Mesendoderm (in vitro differentiated cells): ENCODE measurements around the gene TTC33. TPM values are rescaled to one million over a fixed set of nuclear protein-coding genes. Genes with fewer than 3 reads are reported as not detected.

ENCODE experiments used
- DNase-seq: peaks from one replicate; pipeline ENCODE4 v3.0.0; 2013
- H2AK5ac ChIP-seq: 2 replicates; pipeline ENCODE4 v1.6.1; 2013; ENCODE audit warnings: low read length, inconsistent platforms
- H2BK120ac ChIP-seq: 2 replicates; pipeline ENCODE4 v1.6.1; 2013; ENCODE audit warnings: low read depth, mild to moderate bottlenecking, low read length, moderate library complexity, mixed read lengths
- H2BK15ac ChIP-seq: replicated peaks from 2 replicates; pipeline ENCODE4 v1.6.1; 2013; ENCODE audit warnings: low read depth, mild to moderate bottlenecking, moderate library complexity
- H2BK5ac ChIP-seq: 2 replicates; pipeline ENCODE4 v1.6.1; 2013; ENCODE audit warnings: low read length, inconsistent platforms
- H3K18ac ChIP-seq: 2 replicates; pipeline ENCODE4 v1.6.1; 2013; ENCODE audit warnings: mild to moderate bottlenecking, low read length, mixed read lengths
- H3K23ac ChIP-seq: one replicate; pipeline ENCODE4 v1.6.1; 2013; ENCODE audit warnings: low read length
- H3K27ac ChIP-seq: 2 replicates; pipeline ENCODE4 v1.5.1; 2013; ENCODE audit warnings: low read depth, mild to moderate bottlenecking, inconsistent platforms, low read length, moderate library complexity
- H3K27me3 ChIP-seq: 2 replicates; pipeline ENCODE4 v1.6.1; 2013; ENCODE audit warnings: low read length, control low read depth, mild to moderate bottlenecking, inconsistent platforms; ENCODE audit not compliant: insufficient read depth, poor library complexity
- H3K36me3 ChIP-seq: 2 replicates; pipeline ENCODE4 v1.6.1; 2013; ENCODE audit warnings: low read length, inconsistent platforms; ENCODE audit not compliant: control insufficient read depth, insufficient read depth
- H3K4ac ChIP-seq: one replicate; pipeline ENCODE4 v1.6.1; 2013; ENCODE audit warnings: low read depth, mild to moderate bottlenecking, low read length, moderate library complexity
- H3K4me1 ChIP-seq: 2 replicates; pipeline ENCODE4 v1.6.1; 2013; ENCODE audit warnings: low read depth, low read length, inconsistent platforms; ENCODE audit not compliant: control insufficient read depth
- H3K4me2 ChIP-seq: 2 replicates; pipeline ENCODE4 v1.6.1; 2013; ENCODE audit warnings: low read length
- H3K4me3 ChIP-seq: 2 replicates; pipeline ENCODE4 v1.5.1; 2013; ENCODE audit warnings: mild to moderate bottlenecking, low read length
- H3K56ac ChIP-seq: one replicate; pipeline ENCODE4 v1.6.1; 2013; ENCODE audit warnings: low read length
- H3K79me1 ChIP-seq: 2 replicates; pipeline ENCODE4 v1.6.1; 2013; ENCODE audit warnings: low read length, inconsistent platforms
- H3K79me2 ChIP-seq: 2 replicates; pipeline ENCODE4 v1.6.1; 2013; ENCODE audit warnings: mild to moderate bottlenecking, low read length; ENCODE audit not compliant: control insufficient read depth, insufficient read depth
- H3K9ac ChIP-seq: 2 replicates; pipeline ENCODE4 v1.6.1; 2013; ENCODE audit warnings: low read length, inconsistent platforms
- H4K5ac ChIP-seq: one replicate; pipeline ENCODE4 v1.6.1; 2013; ENCODE audit warnings: low read length
- H4K8ac ChIP-seq: one replicate; pipeline ENCODE4 v1.6.1; 2013; ENCODE audit warnings: low read depth, mild to moderate bottlenecking, control low read depth, low read length, moderate library complexity
- WGBS: extraction: QIAGEN DNeasy Blood & Tissue Kit; methylation state at CpG from one replicate; pipeline ENCODE4 v1.1.7; 2013; ENCODE audit warnings: low lambda C conversion rate, missing lambda C conversion rate; ENCODE audit not compliant: insufficient coverage; ENCODE audit errors: extremely low coverage; 5-methylcytosine and 5-hydroxymethylcytosine counted together
- small RNA-seq: library from polyadenylated mRNA; stranded (forward); fragments of <200 nt; extraction: miRNeasy Mini kit (QIAGEN cat#:217004); gene quantifications from one replicate; pipeline ENCODE3, GENCODE V24; 2013; ENCODE audit not compliant: insufficient read depth

TTC33 gene

GRCh38 chr5:40465416-40465815 is 290.3 kb downstream of the TTC33 start:
- Histone ChIP-seq H3K9ac (no peak overlapping the region), H3K23ac (no peak overlapping the region), H3K4me1 (no peaks in the 10 kb centered on the region), H2AK5ac (no peak overlapping the region), H3K4me3 (no peak overlapping the region), H3K27me3 (no peaks in the 10 kb centered on the region), H4K8ac (no peak overlapping the region), H3K79me1 (no peaks in the 10 kb centered on the region), H3K4ac (no peak overlapping the region), H3K18ac (no peak overlapping the region), H2BK120ac (no peak overlapping the region), H4K5ac (no peak overlapping the region), H2BK5ac (no peak overlapping the region), H3K56ac (no peak overlapping the region), H3K79me2 (no peaks in the 10 kb centered on the region), H3K36me3 (no peaks in the 10 kb centered on the region), H3K27ac (no peak overlapping the region), H2BK15ac (no peak overlapping the region), H3K4me2 (no peak overlapping the region)
- DNase-seq, result no peak
- no CpG with 5 or more reads among the region's 1 CpG for WGBS

GRCh38 chr5:40464511-40464910 is 291.2 kb downstream of the TTC33 start:
- H3K79me1 ChIP-seq, result no peaks in the 10 kb centered on the region
- no peak overlapping the region for H3K56ac ChIP-seq
- no peak overlapping the region for H2AK5ac ChIP-seq
- no peak overlapping the region for H3K4me2 ChIP-seq
- no peaks in the 10 kb centered on the region for H3K36me3 ChIP-seq
- H3K18ac ChIP-seq, result no peak overlapping the region
- H2BK15ac ChIP-seq, result no peak overlapping the region
- no peak overlapping the region for H3K4ac ChIP-seq
- no peak overlapping the region for H3K27ac ChIP-seq
- no peak overlapping the region for H2BK120ac ChIP-seq
- no peaks in the 10 kb centered on the region for H3K4me1 ChIP-seq
- no peak for DNase-seq
- H4K8ac ChIP-seq, result no peak overlapping the region
- no peak overlapping the region for H3K9ac ChIP-seq
- H3K27me3 ChIP-seq, result no peaks in the 10 kb centered on the region
- no peak overlapping the region for H3K4me3 ChIP-seq
- H2BK5ac ChIP-seq, result no peak overlapping the region
- no peak overlapping the region for H3K23ac ChIP-seq
- no CpG with 5 or more reads among the region's 4 CpGs for WGBS
- H3K79me2 ChIP-seq, result no peaks in the 10 kb centered on the region
- H4K5ac ChIP-seq, result no peak overlapping the region

Small RNAs within 50 kb of the gene (small RNA-seq; reads per million reads assigned to genes)
- gene RF00092 (not detected), gene RF00191 (not detected)
